OCI-LY1 (cell line): ENCODE measurements around the gene MELTF.

Experiments
- H2AFZ ChIP-seq: fragments of 200-600 bp; sonication (generic), shearing (Covaris generic); 2 replicates; pipeline ENCODE4 v1.6.0; 2014; ENCODE audit warnings: antibody characterized with exemption, mild to moderate bottlenecking, low read length
- H3F3A ChIP-seq: fragments of 200-600 bp; sonication (generic), shearing (Covaris generic); 2 replicates; pipeline ENCODE4 v1.6.0; 2014; ENCODE audit warnings: mild to moderate bottlenecking, antibody characterized with exemption, low read length, moderate library complexity; ENCODE audit not compliant: insufficient read depth
- H3K27ac ChIP-seq: fragments of 200-600 bp; sonication (generic); 2 replicates; pipeline ENCODE4 v1.5.1; 2014; ENCODE audit warnings: low read length, mixed run types, mild to moderate bottlenecking, low read depth; ENCODE audit not compliant: poor library complexity, severe bottlenecking
- H3K27me3 ChIP-seq: fragments of 200-600 bp; sonication (generic); 2 replicates; pipeline ENCODE4 v1.6.0; 2014; ENCODE audit warnings: antibody characterized with exemption, mild to moderate bottlenecking, low read length, moderate library complexity; ENCODE audit not compliant: insufficient read depth
- H3K36me3 ChIP-seq: fragments of 200-600 bp; sonication (generic); 2 replicates; pipeline ENCODE4 v1.6.1; 2014; ENCODE audit warnings: mild to moderate bottlenecking, antibody characterized with exemption, low read length, moderate library complexity, mixed read lengths; ENCODE audit not compliant: insufficient read depth
- H3K4me1 ChIP-seq: fragments of 200-600 bp; sonication (generic); 2 replicates; pipeline ENCODE4 v1.5.1; 2014; ENCODE audit warnings: mild to moderate bottlenecking, low read length, moderate library complexity; ENCODE audit not compliant: insufficient read depth, severe bottlenecking
- H3K4me2 ChIP-seq: fragments of 200-600 bp; sonication (generic), shearing (Covaris generic); 2 replicates; pipeline ENCODE4 v1.6.1; 2014; ENCODE audit warnings: low read length
- H3K4me3 ChIP-seq: fragments of 200-600 bp; sonication (generic); 2 replicates; pipeline ENCODE4 v1.5.1; 2014; ENCODE audit warnings: low read length, low read depth, mild to moderate bottlenecking, mixed read lengths; ENCODE audit not compliant: poor library complexity, severe bottlenecking
- H3K79me2 ChIP-seq: fragments of 200-600 bp; shearing (Covaris generic); 2 replicates; pipeline ENCODE4 v1.6.1; 2016; ENCODE audit warnings: mixed run types, low read length, mixed read lengths; ENCODE audit not compliant: insufficient read depth
- H3K9ac ChIP-seq: fragments of 200-600 bp; sonication (generic), shearing (Covaris generic); 2 replicates; pipeline ENCODE4 v1.6.1; 2014; ENCODE audit warnings: mild to moderate bottlenecking, low read length, mixed read lengths
- H3K9me2 ChIP-seq: fragments of 200-600 bp; sonication (generic), shearing (Covaris generic); 2 replicates; pipeline ENCODE4 v1.6.1; 2014; ENCODE audit warnings: low read depth, mild to moderate bottlenecking, low read length, mixed read lengths
- H3K9me3 ChIP-seq: fragments of 200-600 bp; shearing (Covaris generic); 2 replicates; pipeline ENCODE4 v1.6.1; 2014; ENCODE audit warnings: low read length, mixed read lengths
- H4K20me1 ChIP-seq: fragments of 200-600 bp; sonication (generic), shearing (Covaris generic); 2 replicates; pipeline ENCODE4 v1.6.0; 2016; ENCODE audit warnings: mild to moderate bottlenecking, low read length; ENCODE audit not compliant: insufficient read depth
- EZH2 ChIP-seq: fragments of 200-600 bp; sonication (generic), shearing (Covaris generic); IDR thresholded peaks from 2 replicates; pipeline ENCODE4 v1.8.0; 2017; ENCODE audit warnings: borderline replicate concordance, mixed run types, mild to moderate bottlenecking, antibody characterized with exemption, low read length, moderate library complexity, mixed read lengths
- TF ChIP-seq, protein P1 (sequence below): fragments of 200-600 bp; sonication (generic), shearing (Covaris generic); IDR thresholded peaks from 2 replicates; pipeline ENCODE4 v1.5.1; 2017; ENCODE audit warnings: mild to moderate bottlenecking, antibody characterized with exemption, low read length, moderate library complexity, mixed read lengths

The MELTF gene

DNA sequence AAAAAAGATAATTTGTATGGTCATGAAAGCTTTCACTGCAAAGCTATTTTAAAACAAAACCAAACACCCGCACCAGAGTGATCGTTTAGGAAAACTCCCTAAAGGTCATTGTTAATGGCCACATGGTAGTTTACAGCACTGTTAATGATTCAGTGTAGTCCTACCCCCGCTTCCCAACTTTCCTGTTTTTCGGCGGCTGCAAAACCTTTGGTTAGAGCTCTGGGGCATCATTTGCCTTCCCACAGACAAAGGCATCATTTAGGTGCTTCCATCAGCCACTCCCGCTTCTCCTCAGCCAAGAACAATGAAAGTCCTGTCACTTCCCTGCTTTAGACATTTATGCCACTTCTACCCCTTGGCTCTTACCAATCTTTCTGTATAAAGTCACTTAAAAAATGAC, 10.6 kb downstream of the MELTF start:
- Histone ChIP-seq H3K9me2 (no peaks in the 10 kb centered on the region), H3K9ac (no peak overlapping the region), H4K20me1 (no peaks in the 10 kb centered on the region), H2AFZ (no peak overlapping the region), H3K79me2 (no peaks in the 10 kb centered on the region), H3K4me3 (no peak overlapping the region), H3F3A (no peaks in the 10 kb centered on the region), H3K27ac (no peak overlapping the region), H3K27me3 (peaks cover 26% of the 10 kb centered on the region), H3K9me3 (no peaks in the 10 kb centered on the region), H3K36me3 (no peaks in the 10 kb centered on the region), H3K4me2 (no peak overlapping the region), H3K4me1 (peaks cover 17% of the 10 kb centered on the region)
- TF ChIP-seq, protein P1, sequence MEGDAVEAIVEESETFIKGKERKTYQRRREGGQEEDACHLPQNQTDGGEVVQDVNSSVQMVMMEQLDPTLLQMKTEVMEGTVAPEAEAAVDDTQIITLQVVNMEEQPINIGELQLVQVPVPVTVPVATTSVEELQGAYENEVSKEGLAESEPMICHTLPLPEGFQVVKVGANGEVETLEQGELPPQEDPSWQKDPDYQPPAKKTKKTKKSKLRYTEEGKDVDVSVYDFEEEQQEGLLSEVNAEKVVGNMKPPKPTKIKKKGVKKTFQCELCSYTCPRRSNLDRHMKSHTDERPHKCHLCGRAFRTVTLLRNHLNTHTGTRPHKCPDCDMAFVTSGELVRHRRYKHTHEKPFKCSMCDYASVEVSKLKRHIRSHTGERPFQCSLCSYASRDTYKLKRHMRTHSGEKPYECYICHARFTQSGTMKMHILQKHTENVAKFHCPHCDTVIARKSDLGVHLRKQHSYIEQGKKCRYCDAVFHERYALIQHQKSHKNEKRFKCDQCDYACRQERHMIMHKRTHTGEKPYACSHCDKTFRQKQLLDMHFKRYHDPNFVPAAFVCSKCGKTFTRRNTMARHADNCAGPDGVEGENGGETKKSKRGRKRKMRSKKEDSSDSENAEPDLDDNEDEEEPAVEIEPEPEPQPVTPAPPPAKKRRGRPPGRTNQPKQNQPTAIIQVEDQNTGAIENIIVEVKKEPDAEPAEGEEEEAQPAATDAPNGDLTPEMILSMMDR: no peak
- TF ChIP-seq EZH2: no peak

DNA sequence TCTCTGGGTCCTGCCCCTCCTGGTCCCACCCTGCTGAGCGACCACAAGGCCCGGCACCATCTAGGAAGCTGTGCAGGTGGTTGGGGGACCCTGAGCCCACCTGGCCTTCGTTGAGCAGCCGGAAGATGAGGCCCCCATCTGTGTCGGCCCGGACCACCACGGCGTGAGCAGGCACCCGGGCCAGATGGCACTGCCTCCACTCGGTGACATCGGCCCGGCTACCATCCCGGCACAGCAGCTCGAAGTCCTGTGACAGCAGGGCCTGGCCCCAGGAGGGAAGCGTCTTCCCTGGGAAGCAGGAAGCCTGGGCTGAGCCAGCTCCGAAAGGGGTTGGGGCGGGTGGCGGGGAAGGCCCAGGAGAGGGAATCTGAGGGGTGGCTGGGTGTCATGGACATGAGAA, 12.6 kb downstream of the MELTF start:
- Histone ChIP-seq H3F3A (no peaks in the 10 kb centered on the region), H3K27me3 (peaks cover 35% of the 10 kb centered on the region), H3K9me3 (no peaks in the 10 kb centered on the region), H3K4me1 (no peaks in the 10 kb centered on the region), H3K4me3 (no peak overlapping the region), H2AFZ (no peak overlapping the region), H3K9me2 (no peaks in the 10 kb centered on the region), H3K9ac (no peak overlapping the region), H3K36me3 (no peaks in the 10 kb centered on the region), H4K20me1 (no peaks in the 10 kb centered on the region), H3K27ac (no peak overlapping the region), H3K79me2 (no peaks in the 10 kb centered on the region), H3K4me2 (no peak overlapping the region)
- TF ChIP-seq, protein P1: no peak
- TF ChIP-seq EZH2: no peak

DNA sequence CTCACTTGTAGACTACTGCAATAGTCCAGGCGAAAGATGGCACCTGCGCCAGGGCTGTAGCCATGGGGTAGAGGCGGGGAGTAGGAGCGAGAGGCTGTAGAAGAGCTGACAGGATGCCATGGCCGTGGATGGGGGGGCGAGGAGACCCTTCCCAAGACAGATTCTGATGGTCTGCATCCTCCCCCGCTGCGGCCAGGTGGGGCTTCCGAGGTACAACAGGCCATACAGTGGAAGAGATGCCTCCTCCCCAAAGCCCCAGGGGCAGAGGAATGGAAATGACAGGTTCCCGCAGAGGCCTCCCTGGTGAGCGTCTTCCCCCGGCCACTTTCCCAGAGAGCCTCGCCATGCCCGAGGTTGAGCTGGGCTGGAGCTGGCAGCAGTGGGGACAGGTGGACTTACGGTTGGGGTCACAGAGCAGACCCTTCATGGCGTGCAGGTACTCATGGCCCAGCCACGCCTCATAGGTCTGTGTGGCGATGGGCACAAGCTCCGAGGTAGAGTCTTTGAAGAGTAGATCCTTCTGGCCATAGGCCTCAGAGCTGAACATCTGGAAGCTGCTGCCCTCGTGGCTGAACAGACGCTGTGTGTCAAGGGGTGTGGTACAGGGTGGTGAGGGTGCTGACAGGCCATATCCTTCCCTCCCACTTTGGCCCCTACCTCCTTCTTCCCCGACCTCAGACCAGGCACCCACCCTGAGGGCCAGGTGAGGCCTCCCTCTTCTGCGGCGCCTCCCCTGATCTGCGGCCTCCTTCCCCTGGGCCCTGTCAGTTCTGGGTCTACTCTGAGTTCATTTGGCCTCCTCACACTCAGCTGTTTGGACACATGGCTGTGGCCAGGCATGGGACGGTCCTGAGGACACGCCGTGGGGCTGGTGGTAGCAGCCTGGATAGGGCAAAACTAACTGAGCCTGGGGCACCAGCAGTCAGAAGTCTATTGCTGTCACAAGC, 13.6 kb downstream of the MELTF start:
- H3K4me3 ChIP-seq: no peak overlapping the region
- peaks cover 36% of the 10 kb centered on the region for H3K27me3 ChIP-seq
- H4K20me1 ChIP-seq: no peaks in the 10 kb centered on the region
- no peak overlapping the region for H3K9ac ChIP-seq
- no peaks in the 10 kb centered on the region for H3K79me2 ChIP-seq
- no peaks in the 10 kb centered on the region for H3K36me3 ChIP-seq
- H3K4me2 ChIP-seq: no peak overlapping the region
- no peaks in the 10 kb centered on the region for H3K9me3 ChIP-seq
- no peaks in the 10 kb centered on the region for H3K4me1 ChIP-seq
- H3K9me2 ChIP-seq: no peaks in the 10 kb centered on the region
- no peaks in the 10 kb centered on the region for H3F3A ChIP-seq
- no peak overlapping the region for H2AFZ ChIP-seq
- TF ChIP-seq EZH2: no peak
- TF ChIP-seq, protein P1: no peak
- H3K27ac ChIP-seq: no peak overlapping the region
